ENCODE data around the gene SPEF1. TPM values are rescaled to one million over a fixed set of nuclear protein-coding genes. Genes with fewer than 3 reads are reported as not detected.

The SPEF1 gene
- total RNA-seq, 3 donors from 2014 or later: 0.19 TPM; not detected in 2

- no peak overlapping the region for H3K4me3 ChIP-seq
- H3K9me3 ChIP-seq: no peaks in the 10 kb centered on the region
- H3K36me3 ChIP-seq (ENCODE audit: low read depth): no peaks in the 10 kb centered on the region
- intact Hi-C loops (cut with DNase I, micrococcal nuclease): no loop called here
- no peak for ATAC-seq
- H3K4me1 ChIP-seq (ENCODE audit: low read depth): no peaks in the 10 kb centered on the region
- no peak for DNase-seq
- TF ChIP-seq CTCF (IDR thresholded peaks at IDR 0.05): no peak
Measured at GRCh38 chr20:3758566-3758965, 22.7 kb downstream of the SPEF1 start.

- intact Hi-C loops (cut with DNase I, micrococcal nuclease): no loop called here
- H3K36me3 ChIP-seq (ENCODE audit: low read depth): no peaks in the 10 kb centered on the region
- ATAC-seq: no peak
- H3K9me3 ChIP-seq: no peaks in the 10 kb centered on the region
- no peak for TF ChIP-seq CTCF (IDR thresholded peaks at IDR 0.05)
- DNase-seq: no peak
- H3K4me3 ChIP-seq: no peak overlapping the region
- H3K4me1 ChIP-seq (ENCODE audit: low read depth): no peaks in the 10 kb centered on the region
Measured at GRCh38 chr20:3757268-3757667, 24.0 kb downstream of the SPEF1 start.

- DNase-seq (no peak), ATAC-seq (no peak)
- Histone ChIP-seq H3K9me3 (no peaks in the 10 kb centered on the region), H3K4me1 (ENCODE audit: low read depth) (peaks cover 7% of the 10 kb centered on the region), H3K36me3 (ENCODE audit: low read depth) (no peaks in the 10 kb centered on the region), H3K4me3 (no peak overlapping the region)
- intact Hi-C loops (cut with DNase I, micrococcal nuclease): no loop called here
- TF ChIP-seq CTCF (IDR thresholded peaks at IDR 0.05): no peak
Measured at GRCh38 chr20:3755814-3756480, 25.3 kb downstream of the SPEF1 start.

GRCh38 chr20:3755269-3755668 lies 26.0 kb downstream of the SPEF1 start:
- intact Hi-C loops (cut with DNase I, micrococcal nuclease): no loop called here
- Histone ChIP-seq H3K4me1 (ENCODE audit: low read depth) (peaks cover 7% of the 10 kb centered on the region), H3K9me3 (no peaks in the 10 kb centered on the region), H3K36me3 (ENCODE audit: low read depth) (no peaks in the 10 kb centered on the region), H3K4me3 (no peak overlapping the region)
- DNase-seq (no peak), ATAC-seq (no peak)
- no peak for TF ChIP-seq CTCF (IDR thresholded peaks at IDR 0.05)

GRCh38 chr20:3754276-3754630 lies 27.0 kb downstream of the SPEF1 start:
- Histone ChIP-seq H3K4me1 (ENCODE audit: low read depth) (peaks cover 7% of the 10 kb centered on the region), H3K36me3 (ENCODE audit: low read depth) (no peaks in the 10 kb centered on the region), H3K4me3 (no peak overlapping the region), H3K9me3 (no peaks in the 10 kb centered on the region)
- DNase-seq (no peak), ATAC-seq (no peak)
- no peak for TF ChIP-seq CTCF (IDR thresholded peaks at IDR 0.05)
- intact Hi-C loops (cut with DNase I, micrococcal nuclease): no loop called here
